Loucy (cell line): ENCODE data around the gene PFDN6.

Experiments used
- EZH2phosphoT487 ChIP-seq: fragments of 200-600 bp; IDR thresholded peaks from 2 replicates; pipeline ENCODE4 v1.6.1; 2018; ENCODE audit warnings: antibody characterized with exemption, mild to moderate bottlenecking, moderate library complexity, borderline replicate concordance
- TF ChIP-seq, protein P1 (sequence below): fragments of 200-600 bp; sonication (generic); conservative IDR thresholded peaks from 2 replicates; pipeline ENCODE4 v1.5.1; 2014; ENCODE audit warnings: mild to moderate bottlenecking, antibody characterized with exemption, low read length

DNA sequence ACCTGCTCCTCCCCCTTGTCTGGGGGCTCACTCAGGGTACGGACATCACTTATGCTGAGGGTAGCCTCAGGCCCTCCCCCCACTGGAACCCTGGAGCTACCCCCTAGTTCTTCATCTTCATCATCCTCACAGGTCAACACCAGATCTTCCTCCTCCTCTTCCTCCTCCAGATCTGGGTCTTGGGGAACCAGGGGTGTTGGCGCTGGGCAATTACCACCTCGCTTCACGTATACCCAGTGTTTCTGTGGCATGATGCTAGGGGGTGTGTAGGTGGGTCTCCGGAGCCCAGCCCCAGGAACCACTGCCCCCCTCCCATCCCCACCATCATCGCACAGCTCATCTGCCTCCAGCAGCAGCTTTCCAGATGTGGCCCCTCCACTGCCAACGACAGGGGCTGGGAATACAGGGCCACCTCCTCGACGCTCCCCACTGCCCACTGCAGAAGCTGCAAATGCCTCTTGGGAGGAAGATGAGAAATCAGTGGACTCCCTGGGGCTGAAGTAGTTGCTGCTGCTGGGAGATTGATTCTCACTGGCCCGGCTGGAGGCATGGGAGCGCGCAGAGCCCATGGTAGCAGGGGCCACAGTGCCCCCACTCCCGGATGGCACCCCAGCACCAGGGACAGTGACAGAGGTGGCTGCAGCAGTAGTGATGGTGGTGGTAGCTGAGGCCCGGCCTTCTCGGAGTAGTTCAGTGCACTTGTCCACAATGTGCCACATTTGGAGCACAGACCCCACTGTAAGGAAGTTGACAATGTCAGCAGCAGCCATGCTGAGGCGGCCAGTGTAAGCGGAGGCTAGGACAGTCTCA is 26.6 kb downstream of the PFDN6 start:
- TF ChIP-seq, protein P1, sequence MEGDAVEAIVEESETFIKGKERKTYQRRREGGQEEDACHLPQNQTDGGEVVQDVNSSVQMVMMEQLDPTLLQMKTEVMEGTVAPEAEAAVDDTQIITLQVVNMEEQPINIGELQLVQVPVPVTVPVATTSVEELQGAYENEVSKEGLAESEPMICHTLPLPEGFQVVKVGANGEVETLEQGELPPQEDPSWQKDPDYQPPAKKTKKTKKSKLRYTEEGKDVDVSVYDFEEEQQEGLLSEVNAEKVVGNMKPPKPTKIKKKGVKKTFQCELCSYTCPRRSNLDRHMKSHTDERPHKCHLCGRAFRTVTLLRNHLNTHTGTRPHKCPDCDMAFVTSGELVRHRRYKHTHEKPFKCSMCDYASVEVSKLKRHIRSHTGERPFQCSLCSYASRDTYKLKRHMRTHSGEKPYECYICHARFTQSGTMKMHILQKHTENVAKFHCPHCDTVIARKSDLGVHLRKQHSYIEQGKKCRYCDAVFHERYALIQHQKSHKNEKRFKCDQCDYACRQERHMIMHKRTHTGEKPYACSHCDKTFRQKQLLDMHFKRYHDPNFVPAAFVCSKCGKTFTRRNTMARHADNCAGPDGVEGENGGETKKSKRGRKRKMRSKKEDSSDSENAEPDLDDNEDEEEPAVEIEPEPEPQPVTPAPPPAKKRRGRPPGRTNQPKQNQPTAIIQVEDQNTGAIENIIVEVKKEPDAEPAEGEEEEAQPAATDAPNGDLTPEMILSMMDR, result no peak
- no peak for TF ChIP-seq EZH2phosphoT487
